Bronchial epithelial cell (primary cell): ENCODE measurements around the gene PHACTR1. TPM values are rescaled to one million over a fixed set of nuclear protein-coding genes. Genes with fewer than 3 reads are reported as not detected.

Source experiments
- DNase-seq: peaks from one replicate; pipeline ENCODE4 v3.0.0-alpha.2; 2010; ENCODE audit warnings: low read depth
- FAIRE-seq: peaks from 2 replicates; lab custom pipeline; 2011; peaks lifted over from hg19 to GRCh38; lab: Jason Lieb, UNC
- H3K27me3 ChIP-seq: 2 replicates; pipeline ENCODE4 v1.5.1; 2011; ENCODE audit warnings: low read length; ENCODE audit not compliant: control insufficient read depth, insufficient read depth
- H3K36me3 ChIP-seq: 2 replicates; pipeline ENCODE4 v1.5.1; 2011; ENCODE audit warnings: low read length; ENCODE audit not compliant: control insufficient read depth, insufficient read depth
- H3K4me3 ChIP-seq: 2 replicates; pipeline ENCODE4 v1.5.1; 2011; ENCODE audit warnings: mild to moderate bottlenecking, low read depth, low read length, control low read depth
- CTCF ChIP-seq: IDR thresholded peaks from 2 replicates; pipeline ENCODE4 v1.5.1; 2011; ENCODE audit warnings: mild to moderate bottlenecking, moderate library complexity, low read length, control low read depth, inconsistent platforms; ENCODE audit not compliant: insufficient read depth, severe bottlenecking
- total RNA-seq: library from RNA; depleted of rRNA; stranded (reverse); fragments of >200 nt; gene quantifications from 2 replicates; pipeline ENCODE4 v1.2.1, GENCODE V29; 2014

The PHACTR1 gene
- total RNA-seq, 1 donor from 2014 or later, result under 0.01 TPM

- Histone ChIP-seq H3K27me3 (no peaks in the 10 kb centered on the region), H3K4me3 (no peak overlapping the region), H3K36me3 (peaks cover 16% of the 10 kb centered on the region)
- no peak for DNase-seq
- no peak for TF ChIP-seq CTCF
- no peak for FAIRE-seq
Observed at GRCh38 chr6:13296536-13296997, 580.0 kb downstream of the PHACTR1 start.

- no peak for TF ChIP-seq CTCF
- Histone ChIP-seq H3K4me3 (no peak overlapping the region), H3K27me3 (no peaks in the 10 kb centered on the region), H3K36me3 (peaks cover 16% of the 10 kb centered on the region)
- FAIRE-seq (no peak), DNase-seq (no peak)
Observed at GRCh38 chr6:13297391-13297790, 580.8 kb downstream of the PHACTR1 start.

- Histone ChIP-seq H3K4me3 (no peak overlapping the region), H3K36me3 (peaks cover 15% of the 10 kb centered on the region), H3K27me3 (no peaks in the 10 kb centered on the region)
- no peak for TF ChIP-seq CTCF
- FAIRE-seq (no peak), DNase-seq (no peak)
Observed at GRCh38 chr6:13298446-13298845, 581.9 kb downstream of the PHACTR1 start.

GRCh38 chr6:13299403-13299821 lies 582.8 kb downstream of the PHACTR1 start:
- no peak for DNase-seq
- no peak for TF ChIP-seq CTCF

GRCh38 chr6:13299918-13300317 lies 583.4 kb downstream of the PHACTR1 start:
- FAIRE-seq (no peak), DNase-seq (no peak)
- Histone ChIP-seq H3K27me3 (no peaks in the 10 kb centered on the region), H3K4me3 (no peak overlapping the region), H3K36me3 (peaks cover 11% of the 10 kb centered on the region)
- no peak for TF ChIP-seq CTCF

More at GRCh38 chr6:13299403-13299821, 582.8 kb downstream of the PHACTR1 start:
- Histone ChIP-seq H3K27me3 (no peaks in the 10 kb centered on the region), H3K4me3 (no peak overlapping the region), H3K36me3 (peaks cover 12% of the 10 kb centered on the region)
- no peak for FAIRE-seq
